DMS53 treated with DMSO at 0.1 percent for 48 hours (cell line): ENCODE measurements around the gene OR10H1.
"Not testable (repeated sequence)": the region's sequence is repeated elsewhere in the genome, so short reads cannot be mapped to it uniquely, and the experiment has no call there.

ENCODE experiments used
- DNase-seq: peaks from one replicate; lab custom pipeline; 2025; ENCODE audit not compliant: unreplicated experiment; lab: John Stamatoyannopoulos, UW

The OR10H1 gene

DNA sequence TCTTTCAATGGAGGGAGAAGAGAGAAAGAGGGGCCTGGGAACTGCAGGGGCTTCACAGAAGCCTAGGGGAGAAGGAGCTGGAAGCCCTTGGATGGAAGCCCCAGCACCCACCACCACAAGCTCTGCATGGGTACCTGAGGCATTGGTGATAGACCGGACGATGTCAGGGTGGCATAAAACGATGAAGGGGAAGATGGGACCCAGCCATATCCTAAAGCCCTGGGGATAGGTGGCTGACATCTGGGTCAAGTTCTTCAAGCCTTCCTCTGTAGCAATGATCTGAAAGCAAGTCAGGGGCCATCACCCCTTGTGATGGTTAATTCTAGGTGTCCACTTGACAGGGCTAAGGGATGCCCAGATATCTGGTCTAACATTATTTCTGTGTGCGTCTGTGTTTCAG, 39.2 kb downstream of the OR10H1 start:
- no peak for DNase-seq

DNA sequence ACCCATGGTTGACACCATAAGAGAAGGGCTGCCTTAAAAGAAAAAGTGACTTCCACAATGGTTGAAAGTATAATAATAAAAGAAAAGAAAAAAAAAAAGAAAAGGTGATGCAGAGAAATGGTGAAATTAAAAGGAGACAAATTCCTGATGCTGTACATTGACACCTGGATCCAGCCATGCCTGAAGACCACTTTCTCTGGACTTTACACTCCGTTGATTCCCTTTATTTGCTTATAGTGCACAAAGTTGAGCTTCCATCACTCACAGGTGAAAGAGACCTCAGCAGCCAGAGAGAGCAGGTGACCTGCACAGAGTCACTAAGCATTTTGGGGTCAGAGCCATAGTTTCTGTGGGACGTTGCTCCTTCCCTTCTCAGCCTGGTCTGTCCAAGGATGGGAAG, 40.2 kb downstream of the OR10H1 start:
- no peak for DNase-seq

DNA sequence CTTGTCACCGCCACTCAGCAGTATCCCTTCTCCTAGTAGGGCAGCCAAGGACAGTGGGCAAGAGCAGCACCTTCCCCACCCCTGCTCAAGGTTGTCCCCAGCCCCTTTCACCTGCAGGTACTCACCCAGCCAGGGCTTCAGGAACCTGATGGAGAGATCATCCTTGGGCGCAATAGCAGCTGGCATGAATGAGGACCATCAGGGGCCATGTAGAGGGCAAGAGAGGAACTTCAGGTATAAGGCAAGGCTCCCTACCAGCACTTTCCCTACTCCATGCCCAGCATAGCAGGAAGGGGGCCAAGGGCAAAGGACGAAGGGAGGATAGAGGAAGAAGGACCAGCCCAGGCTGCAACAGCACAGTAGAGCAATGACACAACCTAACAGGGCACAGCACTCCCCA, 41.3 kb downstream of the OR10H1 start:
- not testable (repeated sequence) for DNase-seq

DNA sequence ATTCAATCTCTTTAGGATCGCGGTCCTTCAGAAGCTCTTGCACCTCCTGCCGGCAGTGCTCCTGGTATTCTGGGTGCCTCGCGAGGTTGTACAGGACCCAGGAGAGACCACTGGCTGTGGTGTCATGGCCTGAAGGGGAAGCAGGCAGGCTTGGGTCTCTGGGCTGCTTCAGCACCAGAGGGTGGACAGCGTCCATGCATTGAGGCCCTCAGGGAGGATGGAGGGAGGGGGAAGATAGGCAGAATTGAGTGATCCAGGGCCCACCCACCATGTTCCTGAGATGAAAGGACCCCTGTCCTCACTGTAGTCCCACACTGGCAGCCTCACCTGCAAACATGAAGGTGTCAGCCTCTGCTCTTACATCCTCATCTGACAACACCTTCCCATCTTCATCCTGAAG, 45.9 kb downstream of the OR10H1 start:
- no peak for DNase-seq

DNA sequence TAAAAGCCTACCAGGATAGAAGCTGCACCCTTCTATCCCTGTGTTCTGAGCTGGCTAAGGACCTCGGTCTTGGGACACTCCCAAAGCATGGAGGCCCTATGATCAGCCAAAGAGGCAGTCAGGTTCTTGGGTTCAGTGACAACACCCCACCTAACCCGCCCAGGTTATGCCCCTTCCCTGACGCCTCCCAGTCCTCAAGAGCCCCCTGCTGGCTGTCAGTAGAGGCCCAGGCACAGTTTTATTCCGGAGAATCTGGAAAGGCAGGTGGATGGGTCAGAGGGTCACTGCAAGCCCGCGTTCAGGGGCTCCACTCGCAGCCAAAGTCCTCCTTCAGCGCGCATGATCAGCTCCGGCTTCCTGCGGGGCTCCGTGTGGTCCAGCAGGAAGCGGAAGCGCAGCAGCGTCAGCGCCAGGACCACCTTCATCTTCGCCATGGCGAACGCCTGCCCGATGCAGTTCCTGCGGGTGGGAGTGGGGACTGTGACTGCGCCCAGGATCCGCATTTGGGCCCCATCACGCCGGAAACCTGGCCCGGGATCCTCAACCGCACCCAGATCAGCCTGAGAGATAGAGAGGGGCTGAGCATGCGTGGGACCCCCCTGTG, 55.4 kb downstream of the OR10H1 start:
- DNase-seq, result no peak

DNA sequence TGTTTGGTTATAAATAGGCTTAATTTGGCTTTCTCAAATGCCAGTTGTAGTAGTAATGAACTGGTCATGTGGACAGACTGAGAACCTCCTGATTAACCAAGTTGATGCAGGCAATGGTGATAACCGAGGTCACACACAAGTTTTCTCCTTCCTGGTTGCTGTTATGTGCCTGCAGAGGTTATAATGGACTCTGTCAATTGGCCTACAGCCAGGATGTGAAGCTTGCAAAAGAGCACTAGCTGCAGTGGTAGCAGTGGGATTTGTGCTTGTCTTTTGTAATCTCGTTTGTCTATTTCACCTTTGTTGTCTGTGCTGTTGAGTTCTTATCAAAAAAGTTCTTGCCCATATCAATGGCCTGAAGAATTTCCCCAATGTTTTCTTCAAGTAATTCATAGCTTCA, 57.1 kb downstream of the OR10H1 start:
- no peak for DNase-seq
